ENCODE measurements around the gene PDIA4.

DNA sequence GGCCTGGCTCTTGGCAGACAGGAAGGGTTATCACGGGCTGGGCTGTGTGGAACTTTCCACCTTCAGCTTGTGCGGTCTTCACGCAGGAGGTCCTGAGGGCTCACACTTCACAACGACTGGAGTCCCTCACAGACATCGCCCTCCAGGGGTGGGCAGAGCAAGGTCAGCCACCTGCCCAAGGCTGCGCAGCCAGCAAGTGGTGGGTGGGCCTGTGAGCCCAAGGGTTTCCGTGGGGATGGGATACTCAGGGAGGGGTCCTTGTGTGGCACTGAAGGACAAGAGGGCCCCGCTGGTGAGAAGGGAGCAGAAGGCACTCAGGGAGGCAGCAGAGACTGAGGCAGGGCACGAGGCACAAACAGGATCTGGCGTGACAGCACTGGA, 22.0 kb downstream of the PDIA4 start:
- TF ChIP-seq POLR2A (IDR thresholded peaks at IDR 0.05; ENCODE audit: low read depth, low read length): no peak
- TF ChIP-seq POLR2AphosphoS5 (IDR thresholded peaks at IDR 0.05; ENCODE audit: low read depth, low read length): no peak
- no peak for TF ChIP-seq TAF1 (IDR thresholded peaks at IDR 0.05; ENCODE audit: borderline replicate concordance, low read depth, low read length)

Measured in GM12892 (cell line).